Endothelial cell of umbilical vein (primary cell): ENCODE data around the gene XIRP2. TPM values are rescaled to one million over a fixed set of nuclear protein-coding genes. Genes with fewer than 3 reads are reported as not detected.

Experiments
- BruUV-seq: library from RNA; stranded (reverse); fragments of 400-500 nt; replicated peaks from 2 replicates; lab custom pipeline; 2021; lab: Mats Ljungman, UMichigan
- CTCF ChIA-PET: fragments of 300-600, 350-600 bp; sonication (Branson Sonifier 250); formaldehyde crosslinking; loops from one replicate; lab custom pipeline; 2021; ENCODE audit warnings: antibody characterized with exemption, inconsistent platforms; lab: Charles Lee
- POLR2A ChIA-PET: fragments of 300-600, 350-600 bp; sonication (Branson Sonifier 250); formaldehyde crosslinking; loops from one replicate; lab custom pipeline; 2021; ENCODE audit warnings: antibody characterized with exemption, inconsistent platforms; lab: Charles Lee
- DNase-seq: peaks from one replicate; pipeline ENCODE4 v3.0.0-alpha.2; 2011; ENCODE audit warnings: low read depth, low spot score
- FAIRE-seq: peaks from 2 replicates; lab custom pipeline; 2011; peaks lifted over from hg19 to GRCh38; lab: Jason Lieb, UNC
- H2AFZ ChIP-seq: 2 replicates; pipeline ENCODE4 v1.6.0; 2012; ENCODE audit warnings: low read depth, low read length, control low read depth, inconsistent platforms
- H3K27ac ChIP-seq: 2 replicates; pipeline ENCODE4 v1.5.1; 2011; ENCODE audit warnings: low read depth, mild to moderate bottlenecking, control low read depth, low read length, moderate library complexity; ENCODE audit not compliant: insufficient read depth
- H3K27me3 ChIP-seq, 2 experiments: 2 replicates each; pipeline versions ENCODE4 v1.6.0 to v1.6.1; 2011; ENCODE audit warnings: low read length in 2 of 2, mixed read lengths in 1 of 2; ENCODE audit not compliant: control insufficient read depth in 2 of 2, insufficient read depth in 2 of 2
- H3K36me3 ChIP-seq, 2 experiments: 2 replicates in 1 of 2; 3 replicates in 1 of 2; pipeline ENCODE4 v1.5.1; 2011; ENCODE audit warnings: low read length in 2 of 2, mild to moderate bottlenecking in 1 of 2, moderate library complexity in 1 of 2; ENCODE audit not compliant: control insufficient read depth in 2 of 2, insufficient read depth in 2 of 2; ENCODE audit errors: extremely low read depth in 1 of 2
- H3K4me1 ChIP-seq: 3 replicates; pipeline ENCODE4 v1.5.1; 2011; ENCODE audit warnings: mild to moderate bottlenecking, low read length; ENCODE audit not compliant: control insufficient read depth, insufficient read depth; ENCODE audit errors: extremely low read depth
- H3K4me2 ChIP-seq: 2 replicates; pipeline ENCODE4 v1.6.1; 2011; ENCODE audit warnings: low read length, control low read depth, mixed read lengths; ENCODE audit not compliant: insufficient read depth
- H3K4me3 ChIP-seq, 3 experiments: fragments of 200-600 bp in 1 of 3; sonication (generic), shearing (Covaris generic) in 1 of 3; replicated peaks in 1 of 3; 2 replicates each; pipeline ENCODE4 v1.5.1; 2011 to 2016; ENCODE audit warnings: control low read depth in 3 of 3, low read length in 3 of 3, mild to moderate bottlenecking in 2 of 3, inconsistent platforms in 1 of 3, low read depth in 1 of 3, moderate library complexity in 1 of 3; ENCODE audit not compliant: insufficient read depth in 1 of 3
- H3K79me2 ChIP-seq: 2 replicates; pipeline ENCODE4 v1.6.0; 2012; ENCODE audit warnings: low read length, inconsistent platforms; ENCODE audit not compliant: control insufficient read depth, insufficient read depth
- H3K9ac ChIP-seq: replicated peaks from 2 replicates; pipeline ENCODE3; 2011; ENCODE audit warnings: low read length, control low read depth; ENCODE audit not compliant: insufficient read depth; ENCODE audit errors: extremely low read depth
- H3K9me1 ChIP-seq: replicated peaks from 3 replicates; pipeline ENCODE4 v1.6.0; 2011; ENCODE audit warnings: mild to moderate bottlenecking, low read length; ENCODE audit not compliant: control insufficient read depth, insufficient read depth; ENCODE audit errors: extremely low read depth
- H3K9me3 ChIP-seq: replicated peaks from 2 replicates; pipeline ENCODE4 v1.5.1; 2012; ENCODE audit warnings: low read length, inconsistent platforms; ENCODE audit not compliant: control insufficient read depth, insufficient read depth
- H4K20me1 ChIP-seq: replicated peaks from 2 replicates; pipeline ENCODE3; 2011; ENCODE audit warnings: mild to moderate bottlenecking, low read length; ENCODE audit not compliant: control insufficient read depth, insufficient read depth; ENCODE audit errors: extremely low read depth
- EZH2 ChIP-seq: IDR thresholded peaks from 2 replicates; pipeline ENCODE4 v1.6.1; 2012; ENCODE audit warnings: borderline replicate concordance, low read depth, mild to moderate bottlenecking, moderate library complexity, low read length, inconsistent platforms; ENCODE audit not compliant: severe bottlenecking
- FOS ChIP-seq: IDR thresholded peaks from 2 replicates; pipeline ENCODE4 v1.6.1; 2011; ENCODE audit warnings: mild to moderate bottlenecking, low read length, moderate library complexity, borderline replicate concordance; ENCODE audit not compliant: insufficient read depth
- GATA2 ChIP-seq: IDR thresholded peaks from 2 replicates; pipeline ENCODE4 v1.7.0; 2011; ENCODE audit warnings: low read depth, mild to moderate bottlenecking, moderate library complexity, mixed read lengths, low read length; ENCODE audit not compliant: insufficient read length, insufficient read depth
- JUN ChIP-seq: IDR thresholded peaks from 2 replicates; pipeline ENCODE4 v1.6.1; 2011; ENCODE audit warnings: borderline replicate concordance, low read depth; ENCODE audit not compliant: insufficient read length, insufficient read depth
- MYC ChIP-seq: IDR thresholded peaks from one replicate; pipeline ENCODE4 v1.6.1; 2011; ENCODE audit warnings: mild to moderate bottlenecking, low read depth, low read length
- POLR2A ChIP-seq: IDR thresholded peaks from 2 replicates; pipeline ENCODE4 v1.6.1; 2012; ENCODE audit warnings: low read depth, mild to moderate bottlenecking, control low read depth, low read length
- POLR2AphosphoS5 ChIP-seq: IDR thresholded peaks from 2 replicates; pipeline ENCODE4 v1.6.1; 2012; ENCODE audit warnings: low read depth, mild to moderate bottlenecking, control low read depth, low read length, moderate library complexity; ENCODE audit not compliant: insufficient read depth
- dilution Hi-C: fragments of 300-500 bp; cut with MboI; formaldehyde crosslinking; loops from one replicate; pipeline ENCODE4 v1.15.0; 2019; ENCODE audit warnings: low sequenced_read_pairs; ENCODE audit not compliant: extremely low pct_ligation_motif_present
- intact Hi-C: fragments of 100-400 bp; cut with micrococcal nuclease; formaldehyde crosslinking; loops from one replicate; pipeline ENCODE4 v1.10.0; 2022
- polyA plus RNA-seq, 4 experiments: library from polyadenylated mRNA; depleted of rRNA in 3 of 4; stranded (reverse) in 3 of 4; unstranded in 1 of 4; fragments of >200 nt; gene quantifications; 2 replicates each; pipeline versions ENCODE4 v1.2.1 to v1.2.3, GENCODE V29; 2011 to 2012; ENCODE audit warnings: missing spikeins in 1 of 4
- total RNA-seq: library from RNA; stranded (reverse); gene quantifications from 2 replicates; pipeline ENCODE4 v1.2.3, GENCODE V29; 2021

The XIRP2 gene
- total and polyA plus RNA-seq, 2 donors (not counting 3 experiments of a cell fraction or from before 2014, with no cell fraction given), result 0.08 to 0.66 TPM

DNA sequence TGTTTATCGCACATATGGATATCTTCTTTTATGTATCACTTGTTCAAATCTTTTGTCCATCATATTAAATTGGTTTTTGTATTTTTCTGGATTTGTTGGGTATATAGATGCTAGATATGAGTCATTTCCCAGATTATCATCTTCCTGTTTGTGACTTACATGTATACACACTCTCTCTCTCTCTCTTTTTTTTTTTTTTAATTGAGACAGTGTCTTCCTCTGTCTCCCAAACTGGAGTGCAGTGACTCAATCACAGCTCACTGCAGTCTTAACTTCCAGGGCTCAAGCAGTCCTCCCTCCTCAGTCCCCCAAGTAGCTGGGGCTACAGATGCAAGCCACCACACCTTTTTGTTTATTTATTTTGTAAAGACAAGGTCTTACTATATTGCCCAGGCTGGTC lies 43.8 kb downstream of the XIRP2 start:
- H3K4me2 ChIP-seq, result no peak overlapping the region
- dilution Hi-C loops, result no loop called here
- H3K9me1 ChIP-seq, result no peaks in the 10 kb centered on the region
- H3K4me3 ChIP-seq, result no peak overlapping the region
- intact Hi-C loops, result no loop called here
- FAIRE-seq (no peak), DNase-seq (no peak)
- ChIA-PET POLR2A (no interaction called here), CTCF (no interaction called here)
- H3K9me3 ChIP-seq, result no peaks in the 10 kb centered on the region
- H3K27me3 ChIP-seq, result no peaks in the 10 kb centered on the region
- no peak for TF ChIP-seq EZH2
- TF ChIP-seq POLR2AphosphoS5, result no peak
- TF ChIP-seq POLR2A, result no peak
- TF ChIP-seq JUN, result no peak
- no peak for TF ChIP-seq MYC
- no peak for TF ChIP-seq GATA2
- H3K27ac ChIP-seq, result no peak overlapping the region
- no peak overlapping the region for H3K9ac ChIP-seq
- no peaks in the 10 kb centered on the region for H3K36me3 ChIP-seq
- no TSS peak for BruUV-seq
- no peaks in the 10 kb centered on the region for H4K20me1 ChIP-seq
- H2AFZ ChIP-seq, result no peak overlapping the region
- H3K79me2 ChIP-seq, result no peaks in the 10 kb centered on the region
- no peaks in the 10 kb centered on the region for H3K4me1 ChIP-seq

GRCh38 chr2:166934817-166935216 lies 46.5 kb downstream of the XIRP2 start:
- no peaks in the 10 kb centered on the region for H3K27me3 ChIP-seq
- H2AFZ ChIP-seq, result no peak overlapping the region
- H3K4me3 ChIP-seq, result no peak overlapping the region
- no peaks in the 10 kb centered on the region for H3K4me1 ChIP-seq
- no peak overlapping the region for H3K9ac ChIP-seq
- DNase-seq (no peak), FAIRE-seq (no peak)
- TF ChIP-seq FOS (no peak), POLR2AphosphoS5 (no peak)
- ChIA-PET CTCF (no interaction called here), POLR2A (no interaction called here)
- H3K9me1 ChIP-seq, result no peaks in the 10 kb centered on the region
- no peak overlapping the region for H3K27ac ChIP-seq
- dilution Hi-C loops, result no loop called here
- H4K20me1 ChIP-seq, result no peaks in the 10 kb centered on the region
- H3K9me3 ChIP-seq, result no peaks in the 10 kb centered on the region
- intact Hi-C loops, result no loop called here
- H3K79me2 ChIP-seq, result no peaks in the 10 kb centered on the region
- H3K4me2 ChIP-seq, result no peak overlapping the region
- H3K36me3 ChIP-seq, result no peaks in the 10 kb centered on the region
- BruUV-seq, result no TSS peak
